Kidney (tissue), 14 donors: ENCODE data around the gene PIGU. TPM values are rescaled to one million over a fixed set of nuclear protein-coding genes. Genes with fewer than 3 reads are reported as not detected.

Source experiments
- DNase-seq, 5 donors: peaks; one replicate each; pipeline ENCODE4 v3.0.0-alpha.2; 2013 to 2020
- FAIRE-seq: peaks from 2 replicates; lab custom pipeline; 2012; peaks lifted over from hg19 to GRCh38; lab: Jason Lieb, UNC
- H3K27ac ChIP-seq, 2 donors: one replicate each; pipeline ENCODE4 v1.7.0; 2013; ENCODE audit warnings: low read depth in 2 of 2, low read length in 2 of 2, inconsistent platforms in 1 of 2
- H3K27me3 ChIP-seq: one replicate; pipeline ENCODE4 v1.7.1; 2013; ENCODE audit warnings: low read length, inconsistent platforms; ENCODE audit not compliant: control insufficient read depth, insufficient read depth
- H3K36me3 ChIP-seq, 3 donors: one replicate each; pipeline versions ENCODE4 v1.7.0 to v1.7.1; 2013; ENCODE audit warnings: low read length in 3 of 3, control low read depth in 1 of 3, inconsistent platforms in 1 of 3; ENCODE audit not compliant: insufficient read depth in 3 of 3, control insufficient read depth in 2 of 3
- H3K4me1 ChIP-seq, 3 donors: one replicate each; pipeline versions ENCODE4 v1.7.0 to v1.7.1; 2013; ENCODE audit warnings: low read length in 3 of 3, inconsistent platforms in 1 of 3, low read depth in 1 of 3; ENCODE audit not compliant: control insufficient read depth in 2 of 3, insufficient read depth in 2 of 3
- H3K4me3 ChIP-seq, 3 donors: one replicate each; pipeline versions ENCODE4 v1.7.0 to v1.8.1; 2013; ENCODE audit warnings: low read length in 3 of 3, control low read depth in 1 of 3, inconsistent platforms in 1 of 3
- H3K9ac ChIP-seq, 3 donors: one replicate each; pipeline versions ENCODE4 v1.7.0 to v1.7.1; 2013; ENCODE audit warnings: low read length in 3 of 3, control low read depth in 1 of 3, inconsistent platforms in 1 of 3
- H3K9me3 ChIP-seq, 3 donors: one replicate each; pipeline versions ENCODE4 v1.7.0 to v1.7.1; 2013; ENCODE audit warnings: low read length in 3 of 3, control low read depth in 1 of 3, inconsistent platforms in 1 of 3; ENCODE audit not compliant: control insufficient read depth in 2 of 3, insufficient read depth in 1 of 3
- intact Hi-C: fragments of 100-400 bp; cut with DNase I; formaldehyde crosslinking; loops from one replicate; pipeline ENCODE4 v1.11.1; 2022
- polyA plus RNA-seq: library from polyadenylated mRNA; stranded (reverse); fragments of 350-450 nt; fragmentation: Illumina TruSeq; extraction: RNeasy Lipid Tissue Mini Kit (QIAGEN cat#74804); gene quantifications from one replicate; pipeline ENCODE4 v1.2.3, GENCODE V29; 2014; ENCODE audit warnings: low read depth, low replicate concordance; ENCODE audit not compliant: insufficient read depth
- total RNA-seq: library from RNA; stranded (reverse); fragmentation: NEBNext Ultra II Directional; extraction: Animal tissue kit (Norgen Biotek cat#: 25700); gene quantifications from one replicate; pipeline ENCODE4 v1.2.1, GENCODE V29; 2021
- TF ChIP-seq, protein P1 (sequence below): IDR thresholded peaks from 3 replicates; pipeline ENCODE4 v1.5.1; 2012; ENCODE audit warnings: mild to moderate bottlenecking, moderate library complexity, borderline replicate concordance; ENCODE audit not compliant: insufficient read depth; ENCODE audit errors: extremely low read depth
- donor health status: control.
- donor health status: control.
- donor health status: control.
- donor health status: control.
- donor health status: control.
- donor health status: DM: yes; HTN: yes; CAD: no.
- donor health status: Normal renal cell carcinoma (clear cell type).

The PIGU gene
- total and polyA plus RNA-seq, 2 donors from 2014 or later: 15.9 to 42.0 TPM

DNA sequence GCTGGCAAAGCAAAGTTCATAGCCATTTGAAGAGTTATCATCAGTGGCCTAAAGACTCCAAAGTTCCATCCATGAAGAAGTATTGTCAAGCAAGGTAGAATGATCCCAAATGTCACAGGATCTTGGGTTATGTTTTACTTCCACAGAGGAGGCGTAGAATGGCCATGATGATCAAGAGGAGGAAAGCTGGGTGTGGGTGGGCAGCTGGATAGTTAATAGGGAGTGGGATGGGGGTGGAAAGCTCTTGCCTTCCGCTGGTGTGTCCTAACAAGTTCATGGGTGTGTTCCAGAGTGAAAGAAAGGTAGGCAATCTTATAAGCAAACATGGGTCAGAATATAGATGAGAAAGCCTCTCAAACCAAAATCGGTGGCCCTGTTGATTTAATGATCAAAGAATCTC, 38.4 kb downstream of the PIGU start:
- no peaks in the 10 kb centered on the region for H3K27me3 ChIP-seq
- peaks cover 0 to 2% (median 0%) of the 10 kb centered on the region in 3 donors for H3K36me3 ChIP-seq
- no peaks in the 10 kb centered on the region for H3K9me3 ChIP-seq
- no peak overlapping the region for H3K27ac ChIP-seq
- no peak overlapping the region for H3K4me3 ChIP-seq
- intact Hi-C loops: no loop called here
- peaks cover 0 to 3% (median 0%) of the 10 kb centered on the region in 3 donors for H3K4me1 ChIP-seq
- DNase-seq (no peak), FAIRE-seq (no peak)
- no peak overlapping the region for H3K9ac ChIP-seq
- TF ChIP-seq, protein P1, sequence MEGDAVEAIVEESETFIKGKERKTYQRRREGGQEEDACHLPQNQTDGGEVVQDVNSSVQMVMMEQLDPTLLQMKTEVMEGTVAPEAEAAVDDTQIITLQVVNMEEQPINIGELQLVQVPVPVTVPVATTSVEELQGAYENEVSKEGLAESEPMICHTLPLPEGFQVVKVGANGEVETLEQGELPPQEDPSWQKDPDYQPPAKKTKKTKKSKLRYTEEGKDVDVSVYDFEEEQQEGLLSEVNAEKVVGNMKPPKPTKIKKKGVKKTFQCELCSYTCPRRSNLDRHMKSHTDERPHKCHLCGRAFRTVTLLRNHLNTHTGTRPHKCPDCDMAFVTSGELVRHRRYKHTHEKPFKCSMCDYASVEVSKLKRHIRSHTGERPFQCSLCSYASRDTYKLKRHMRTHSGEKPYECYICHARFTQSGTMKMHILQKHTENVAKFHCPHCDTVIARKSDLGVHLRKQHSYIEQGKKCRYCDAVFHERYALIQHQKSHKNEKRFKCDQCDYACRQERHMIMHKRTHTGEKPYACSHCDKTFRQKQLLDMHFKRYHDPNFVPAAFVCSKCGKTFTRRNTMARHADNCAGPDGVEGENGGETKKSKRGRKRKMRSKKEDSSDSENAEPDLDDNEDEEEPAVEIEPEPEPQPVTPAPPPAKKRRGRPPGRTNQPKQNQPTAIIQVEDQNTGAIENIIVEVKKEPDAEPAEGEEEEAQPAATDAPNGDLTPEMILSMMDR: no peak

DNA sequence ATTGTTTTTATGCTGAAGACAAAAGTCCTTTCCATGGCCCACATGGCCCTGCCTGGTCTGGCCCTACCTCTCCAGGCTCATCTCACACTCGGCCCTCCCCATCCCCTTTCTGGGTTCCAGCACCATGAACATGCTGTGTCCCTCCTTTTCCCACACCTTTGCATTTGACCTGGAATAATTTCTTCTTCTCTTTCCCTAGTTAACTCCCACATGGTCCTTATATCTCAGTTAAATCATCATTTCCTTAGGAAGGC, 38.9 kb downstream of the PIGU start:
- Histone ChIP-seq H3K9me3 (no peaks in the 10 kb centered on the region), H3K4me3 (no peak overlapping the region), H3K27me3 (no peaks in the 10 kb centered on the region), H3K4me1 (peaks cover 0 to 3% (median 0%) of the 10 kb centered on the region in 3 donors), H3K36me3 (peaks cover 0 to 4% (median 0%) of the 10 kb centered on the region in 3 donors), H3K27ac (no peak overlapping the region), H3K9ac (no peak overlapping the region)
- intact Hi-C loops: no loop called here
- TF ChIP-seq, protein P1: no peak
- FAIRE-seq (no peak), DNase-seq (no peak)

DNA sequence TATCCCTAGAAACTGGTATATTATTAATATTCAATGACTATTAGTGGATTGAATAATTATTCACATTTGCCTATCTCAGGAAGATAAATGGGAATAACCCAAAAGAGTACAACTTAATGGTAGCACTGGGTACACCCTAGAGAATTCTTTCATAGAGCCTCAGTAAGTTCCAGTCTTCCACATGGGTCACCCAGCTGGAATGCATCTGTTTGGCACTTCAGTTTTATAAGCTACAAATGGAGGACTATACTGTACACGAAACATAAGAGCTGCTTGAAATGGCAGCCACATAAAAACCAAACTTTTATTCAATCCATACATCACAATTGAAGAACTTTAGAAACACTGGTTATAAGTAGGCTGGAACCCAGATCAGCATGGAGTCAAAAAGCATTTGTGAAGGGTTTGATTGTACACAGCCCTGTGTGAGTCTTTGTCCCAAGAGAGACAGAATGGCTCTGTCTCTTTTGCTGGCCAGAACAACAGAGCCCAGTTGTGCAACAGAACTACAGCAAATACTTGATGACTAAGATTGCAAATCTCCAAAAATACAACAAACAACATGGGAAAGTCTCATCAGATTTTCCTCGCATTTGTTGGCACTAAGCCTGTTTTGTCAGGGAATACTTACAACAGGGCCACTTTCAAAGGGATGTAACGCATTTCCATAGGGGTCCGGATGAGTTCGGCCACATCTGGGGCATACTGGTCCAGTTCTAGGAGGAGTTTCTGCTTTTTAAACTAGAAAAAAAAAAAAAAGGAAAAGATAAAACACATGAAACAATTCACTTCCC, 39.5 kb downstream of the PIGU start:
- FAIRE-seq (no peak), DNase-seq (peak in 1 of 5 donors; percentile 14)
- TF ChIP-seq, protein P1: no peak

More for the DNA sequence above, 39.5 kb downstream of the PIGU start:
- Histone ChIP-seq H3K36me3 (peaks cover 0 to 4% (median 0%) of the 10 kb centered on the region in 3 donors), H3K9ac (no peak overlapping the region), H3K27ac (no peak overlapping the region), H3K9me3 (no peaks in the 10 kb centered on the region), H3K4me1 (peaks cover 0 to 3% (median 0%) of the 10 kb centered on the region in 3 donors), H3K27me3 (no peaks in the 10 kb centered on the region), H3K4me3 (no peak overlapping the region)
- intact Hi-C loops: no loop called here
